HG02623 (cell line): ENCODE data around the gene GPR137B.
"Not testable (repeated sequence)": the region's sequence is repeated elsewhere in the genome, so short reads cannot be mapped to it uniquely, and the experiment has no call there.

ENCODE experiments used
- ATAC-seq: cut with Tn5 transposase; IDR thresholded peaks from one replicate; pipeline ENCODE4 v1.9.1; 2021; ENCODE audit warnings: moderate library complexity; ENCODE audit not compliant: unreplicated experiment

Gene GPR137B

GRCh38 chr1:236186471-236186870, 44.1 kb downstream of the GPR137B start:
- ATAC-seq = not testable (repeated sequence)

DNA sequence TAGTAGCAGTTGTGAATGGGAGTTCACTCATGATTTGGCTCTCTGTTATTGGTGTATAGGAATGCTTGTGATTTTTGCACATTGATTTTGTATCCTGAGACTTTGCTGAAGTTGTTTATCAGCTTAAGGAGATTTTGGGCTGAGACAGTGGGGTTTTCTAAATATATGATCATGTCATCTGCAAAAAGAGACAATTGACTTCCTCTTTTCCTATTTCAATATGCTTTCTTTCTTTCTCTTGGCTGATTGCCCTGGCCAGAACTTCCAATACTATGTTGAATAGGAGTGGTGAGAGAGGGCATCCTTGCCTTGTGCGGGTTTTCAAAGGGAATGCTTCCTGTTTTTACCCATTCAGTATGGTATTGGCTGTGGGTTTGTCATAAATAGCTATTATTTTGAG, 45.7 kb downstream of the GPR137B start:
- ATAC-seq = not testable (repeated sequence)

GRCh38 chr1:236193184-236193583, 50.8 kb downstream of the GPR137B start:
- ATAC-seq = no peak

- ATAC-seq = no peak
Measured at GRCh38 chr1:236200925-236201324, 58.6 kb downstream of the GPR137B start.

- no peak for ATAC-seq
Measured at GRCh38 chr1:236201786-236202185, 59.4 kb downstream of the GPR137B start.

DNA sequence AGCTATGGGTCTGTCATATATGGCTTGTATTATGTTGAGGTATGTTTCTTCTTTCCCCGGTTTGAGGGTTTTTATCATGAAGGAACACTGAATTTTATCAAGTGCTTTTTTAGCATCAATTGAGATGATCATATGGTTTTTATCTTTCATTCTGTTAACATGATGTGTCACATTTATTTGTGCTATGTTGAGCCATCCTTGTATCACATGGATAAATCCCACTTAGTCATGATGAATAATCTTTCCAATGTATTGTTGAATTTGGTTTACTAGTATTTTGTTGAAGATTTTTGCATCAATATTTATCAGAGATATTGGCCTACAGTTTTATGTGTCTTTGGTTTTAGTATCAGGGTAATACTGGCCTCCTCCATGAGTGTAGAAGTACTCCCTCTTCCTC, 61.7 kb downstream of the GPR137B start:
- no peak for ATAC-seq

DNA sequence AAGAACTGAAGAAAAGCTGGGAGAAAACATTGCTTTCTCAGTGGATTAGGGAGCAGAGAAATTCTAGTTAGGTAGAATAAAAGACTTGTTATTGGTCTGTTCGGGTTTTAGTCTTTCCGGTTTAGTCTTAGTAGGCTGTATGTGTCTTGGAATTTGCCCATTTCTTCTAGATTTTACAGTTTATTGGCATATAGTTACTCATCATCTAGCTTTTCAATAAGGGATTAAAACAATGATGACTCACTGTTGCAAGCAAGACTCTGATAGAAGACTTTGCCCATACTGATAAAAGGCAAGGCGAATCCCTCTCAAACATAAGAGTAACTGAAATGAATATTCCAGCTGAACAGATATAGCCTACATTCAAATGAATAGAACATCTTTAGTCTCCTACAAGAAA, 62.3 kb downstream of the GPR137B start:
- ATAC-seq = no peak

- ATAC-seq = no peak
Measured at GRCh38 chr1:236206548-236206947, 64.2 kb downstream of the GPR137B start.

DNA sequence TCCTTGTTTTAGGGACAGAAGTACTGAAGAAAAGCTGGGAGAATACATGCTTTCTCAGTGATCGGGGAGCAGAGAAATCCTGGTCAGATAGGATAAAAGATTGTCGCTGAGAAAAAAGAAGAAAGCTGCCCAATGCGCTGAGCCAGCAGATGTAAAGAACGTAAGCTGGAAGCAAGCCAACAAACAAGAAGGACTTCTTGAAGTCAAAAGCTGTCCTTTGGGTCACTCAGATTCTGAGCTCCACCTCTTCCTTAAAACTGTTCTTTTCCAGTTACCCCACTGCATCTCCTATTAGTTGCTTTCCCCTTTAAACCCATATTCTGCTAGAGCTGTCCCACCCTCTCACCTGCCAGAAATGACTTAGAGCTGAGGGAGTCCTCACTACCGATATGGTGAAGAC, 64.8 kb downstream of the GPR137B start:
- no peak for ATAC-seq

DNA sequence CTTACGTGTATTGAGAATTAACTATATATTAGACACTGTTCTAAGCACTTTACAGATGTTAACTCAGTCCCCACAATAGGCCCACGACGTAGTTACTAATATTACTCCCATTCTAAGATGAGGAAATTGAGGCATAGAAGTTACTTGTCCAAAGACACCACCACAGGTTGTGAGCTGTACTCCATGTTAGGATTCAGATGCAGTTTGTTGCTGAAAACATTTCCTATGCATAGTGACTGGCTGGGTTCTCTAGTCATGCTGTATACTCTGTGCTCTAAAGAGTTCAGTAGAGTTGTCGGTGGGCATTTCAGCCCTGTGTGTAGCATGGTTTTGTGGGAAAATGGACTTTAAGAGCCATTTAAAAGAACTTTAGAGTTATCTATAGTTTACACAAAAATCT, 65.2 kb downstream of the GPR137B start:
- no peak for ATAC-seq

DNA sequence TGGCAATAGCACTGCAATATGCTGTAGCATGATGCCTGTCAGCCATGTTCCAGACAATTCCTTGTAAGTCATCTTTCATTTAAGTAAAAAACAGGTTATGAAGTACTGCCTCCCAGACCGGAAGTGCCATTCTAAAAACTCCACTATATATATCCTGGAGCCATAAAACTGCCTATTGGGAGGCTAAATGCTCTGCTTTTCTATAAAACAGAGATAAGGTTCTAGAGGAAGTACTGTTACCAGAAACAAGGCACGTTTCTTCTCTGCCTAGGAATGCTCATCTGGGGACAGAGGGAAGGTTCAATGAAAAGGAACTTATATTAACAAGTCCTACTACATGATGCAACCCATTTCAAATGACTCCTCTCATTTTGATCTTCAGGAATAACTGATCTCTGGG, 66.8 kb downstream of the GPR137B start:
- no peak for ATAC-seq

DNA sequence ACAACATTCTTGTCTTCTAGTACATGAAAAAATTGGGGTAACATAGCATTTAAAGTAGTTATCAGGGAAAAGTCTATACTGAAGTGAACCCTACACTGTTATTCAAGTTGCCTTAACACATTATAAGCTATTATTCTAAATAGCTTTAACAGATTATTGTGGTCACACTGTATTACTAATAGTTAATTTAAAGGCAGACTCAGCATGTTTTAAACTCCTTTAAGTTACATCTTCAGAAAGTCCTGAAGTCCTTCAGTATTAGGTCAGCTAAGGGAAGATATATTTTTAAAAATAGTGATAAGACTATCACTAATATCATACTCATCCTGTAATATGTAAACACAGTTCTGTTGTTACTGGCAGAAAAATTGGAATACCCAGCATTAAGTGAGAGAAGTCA, 67.4 kb downstream of the GPR137B start:
- ATAC-seq = no peak

DNA sequence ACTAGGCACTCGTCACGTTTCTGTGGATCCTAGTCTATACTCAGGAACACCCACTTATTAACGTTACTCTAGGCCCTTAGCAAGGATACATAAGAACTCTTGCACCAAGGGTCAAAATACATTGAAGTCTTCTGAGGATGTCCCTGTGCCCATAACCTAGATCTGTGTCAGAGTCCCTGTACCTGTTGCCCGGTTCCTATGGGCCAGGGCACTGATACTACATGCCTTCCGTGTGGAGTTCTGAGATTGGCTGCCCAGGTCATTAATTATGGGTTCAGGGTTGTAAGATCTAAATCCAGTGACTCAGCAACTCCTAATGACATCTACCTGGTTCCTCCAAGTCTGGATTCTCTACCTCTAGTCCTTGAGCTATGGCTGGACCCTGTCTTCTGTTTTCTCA, 69.5 kb downstream of the GPR137B start:
- ATAC-seq = no peak

- ATAC-seq = no peak
Measured at GRCh38 chr1:236213534-236213933, 71.2 kb downstream of the GPR137B start.

DNA sequence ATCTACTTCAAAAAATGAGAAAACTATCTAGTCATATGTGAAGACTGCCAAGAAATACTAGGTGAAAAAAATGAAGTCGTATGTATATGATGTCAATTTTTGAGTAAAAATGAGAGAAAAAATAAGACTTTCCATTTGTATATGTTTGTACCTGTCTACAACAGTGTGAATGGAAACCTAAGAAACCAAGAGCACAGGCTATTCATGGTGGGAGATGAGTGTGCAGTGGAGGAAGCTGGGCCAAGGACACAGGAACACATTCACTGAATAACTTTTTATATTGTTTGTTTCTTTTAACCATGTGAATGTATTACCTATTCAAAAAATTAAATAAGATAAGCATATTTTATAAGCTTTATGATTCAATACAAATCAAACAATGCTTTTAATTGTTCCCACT, 72.4 kb downstream of the GPR137B start:
- ATAC-seq = no peak

DNA sequence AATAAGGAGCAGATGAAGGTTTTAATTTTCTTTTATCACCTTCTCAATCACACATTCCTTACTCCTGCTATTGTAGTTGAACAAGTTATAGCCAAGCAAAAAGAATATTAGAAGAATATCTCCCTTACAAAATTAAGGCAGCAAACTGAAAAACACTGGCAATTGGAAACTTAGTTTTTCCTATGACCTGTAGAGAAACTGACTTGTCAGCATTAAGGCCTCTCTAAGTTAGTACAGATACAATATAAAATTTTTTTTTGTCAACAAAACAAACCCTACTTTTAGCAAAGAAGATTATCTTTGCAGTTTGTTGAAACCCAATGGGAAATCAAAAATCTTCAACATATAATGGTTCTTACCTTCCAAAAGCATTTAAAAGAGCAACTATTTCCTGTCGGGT, 78.1 kb downstream of the GPR137B start:
- no peak for ATAC-seq

DNA sequence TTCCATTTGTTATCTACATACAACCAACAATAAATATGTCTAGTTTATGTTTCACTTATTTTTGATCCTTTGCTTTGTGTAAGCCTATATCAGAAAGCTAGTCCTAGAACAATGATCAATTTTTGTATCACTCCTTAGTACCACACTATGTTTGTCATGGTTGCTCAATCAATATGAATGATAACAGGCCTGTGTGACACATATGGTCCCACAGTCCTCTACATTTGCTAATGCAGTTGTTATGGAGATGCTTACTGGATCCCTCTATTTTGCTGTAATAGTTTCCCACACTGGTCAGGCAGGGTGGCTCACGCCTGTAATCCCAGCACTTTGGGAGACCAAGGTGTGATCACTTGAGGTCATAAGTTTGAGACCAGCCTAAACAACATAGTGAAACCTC, 80.3 kb downstream of the GPR137B start:
- no peak for ATAC-seq

- ATAC-seq = no peak
Measured at GRCh38 chr1:236228411-236228810, 86.1 kb downstream of the GPR137B start.

GRCh38 chr1:236235116-236235515, 92.8 kb downstream of the GPR137B start:
- ATAC-seq = no peak

GRCh38 chr1:236239092-236239585, 96.8 kb downstream of the GPR137B start:
- ATAC-seq = no peak

- ATAC-seq = no peak
Measured at GRCh38 chr1:236240675-236241074, 98.3 kb downstream of the GPR137B start.

GRCh38 chr1:236242568-236242967, 100.2 kb downstream of the GPR137B start:
- no peak for ATAC-seq

DNA sequence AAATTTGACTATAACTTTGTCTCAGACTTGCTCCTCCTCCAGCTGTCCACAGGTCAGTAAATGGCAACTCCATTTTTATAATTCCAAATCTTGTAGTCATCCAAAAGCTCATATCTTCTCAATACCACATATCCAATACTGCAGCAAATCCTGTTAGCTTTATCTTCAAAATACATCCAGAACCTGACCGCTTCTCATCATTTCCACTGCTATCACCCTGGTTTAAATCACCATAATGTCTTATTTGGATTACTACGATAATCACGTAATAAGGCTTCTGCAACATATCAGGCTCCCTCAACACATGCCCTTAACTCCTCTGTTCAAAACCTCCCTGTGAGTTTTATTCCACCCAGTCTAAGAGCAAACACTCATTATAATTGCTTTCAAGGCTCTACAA, 104.9 kb downstream of the GPR137B start:
- no peak for ATAC-seq

DNA sequence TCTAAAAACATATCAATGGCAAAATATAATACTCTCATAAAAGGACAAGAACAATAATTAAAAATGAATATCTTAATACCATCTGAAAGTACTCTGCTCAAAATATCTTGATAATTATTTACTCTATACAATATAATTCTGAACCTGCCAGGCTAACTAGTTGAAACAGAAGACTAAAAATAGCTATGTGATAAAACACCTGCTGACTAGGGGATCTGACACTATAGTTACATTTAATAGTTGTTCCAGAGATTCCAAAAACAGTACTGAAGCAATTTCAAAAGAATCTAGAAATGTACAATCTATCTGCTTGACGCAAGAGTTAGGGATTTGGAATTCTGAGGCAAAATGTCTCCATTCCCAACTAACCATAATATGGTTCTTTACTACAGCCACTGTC, 109.2 kb downstream of the GPR137B start:
- no peak for ATAC-seq
